ENCODE measurements around the gene KATNIP.
"Not testable (repeated sequence)": the region's sequence is repeated elsewhere in the genome, so short reads cannot be mapped to it uniquely, and the experiment has no call there.

Gene KATNIP

GRCh38 chr16:27534256-27534655, 15.7 kb upstream of the KATNIP start:
- no peak for DNase-seq (ENCODE audit: low read depth in 1 of 2, low spot score in 1 of 2)

GRCh38 chr16:27538528-27538927, 11.4 kb upstream of the KATNIP start:
- no peak for DNase-seq (ENCODE audit: low read depth in 1 of 2, low spot score in 1 of 2)

GRCh38 chr16:27539120-27539519, 10.8 kb upstream of the KATNIP start:
- no peak for DNase-seq (ENCODE audit: low read depth in 1 of 2, low spot score in 1 of 2)

- DNase-seq (ENCODE audit: low read depth in 1 of 2, low spot score in 1 of 2), result no peak
Measured at GRCh38 chr16:27539636-27540035, 10.3 kb upstream of the KATNIP start.

GRCh38 chr16:27543801-27544200, 6.1 kb upstream of the KATNIP start:
- no peak for DNase-seq (ENCODE audit: low read depth in 1 of 2, low spot score in 1 of 2)

GRCh38 chr16:27544671-27545070, 5.3 kb upstream of the KATNIP start:
- no peak for DNase-seq (ENCODE audit: low read depth in 1 of 2, low spot score in 1 of 2)

- DNase-seq (ENCODE audit: low read depth in 1 of 2, low spot score in 1 of 2), result no peak
Measured at GRCh38 chr16:27547134-27547533, 2.8 kb upstream of the KATNIP start.

- no peak for DNase-seq (ENCODE audit: low read depth in 1 of 2, low spot score in 1 of 2)
Measured at GRCh38 chr16:27547851-27548250, 2.1 kb upstream of the KATNIP start.

- no peak for DNase-seq (ENCODE audit: low read depth in 1 of 2, low spot score in 1 of 2)
Measured at GRCh38 chr16:27549464-27549745, 539 bp upstream of the KATNIP start.

GRCh38 chr16:27550582-27550920, 607 bp downstream of the KATNIP start:
- no peak for DNase-seq (ENCODE audit: low read depth in 1 of 2, low spot score in 1 of 2)

- no peak for DNase-seq (ENCODE audit: low read depth in 1 of 2, low spot score in 1 of 2)
Measured at GRCh38 chr16:27551036-27551435, 1.1 kb downstream of the KATNIP start.

- no peak for DNase-seq (ENCODE audit: low read depth in 1 of 2, low spot score in 1 of 2)
Measured at GRCh38 chr16:27556471-27556870, 6.5 kb downstream of the KATNIP start.

GRCh38 chr16:27558434-27558833, 8.5 kb downstream of the KATNIP start:
- no peak for DNase-seq (ENCODE audit: low read depth in 1 of 2, low spot score in 1 of 2)

- no peak for DNase-seq (ENCODE audit: low read depth in 1 of 2, low spot score in 1 of 2)
Measured at GRCh38 chr16:27558932-27559331, 9.0 kb downstream of the KATNIP start.

GRCh38 chr16:27561216-27561615, 11.3 kb downstream of the KATNIP start:
- DNase-seq (ENCODE audit: low read depth in 1 of 2, low spot score in 1 of 2), result no peak

GRCh38 chr16:27564224-27564623, 14.3 kb downstream of the KATNIP start:
- DNase-seq (ENCODE audit: low read depth in 1 of 2, low spot score in 1 of 2), result no peak

- no peak for DNase-seq (ENCODE audit: low read depth in 1 of 2, low spot score in 1 of 2)
Measured at GRCh38 chr16:27566417-27566816, 16.5 kb downstream of the KATNIP start.

- no peak for DNase-seq (ENCODE audit: low read depth in 1 of 2, low spot score in 1 of 2)
Measured at GRCh38 chr16:27568077-27568476, 18.1 kb downstream of the KATNIP start.

GRCh38 chr16:27570986-27571385, 21.0 kb downstream of the KATNIP start:
- DNase-seq (ENCODE audit: low read depth in 1 of 2, low spot score in 1 of 2), result not testable (repeated sequence)

GRCh38 chr16:27571433-27572326, 21.7 kb downstream of the KATNIP start:
- no peak for DNase-seq (ENCODE audit: low read depth in 1 of 2, low spot score in 1 of 2)

- no peak for DNase-seq (ENCODE audit: low read depth in 1 of 2, low spot score in 1 of 2)
Measured at GRCh38 chr16:27572711-27573110, 22.8 kb downstream of the KATNIP start.

GRCh38 chr16:27576729-27577128, 26.8 kb downstream of the KATNIP start:
- DNase-seq (ENCODE audit: low read depth in 1 of 2, low spot score in 1 of 2), result no peak

Data from stimulated activated CD4-positive, alpha-beta T cell treated with anti-CD3 and anti-CD28 coated beads, Interleukin-15, amount 100 ng/mL, for 1 hour (primary cell).